ENCODE results near the gene HEXD.

GRCh38 chr17:82382933-82383255 lies 35.3 kb upstream of the HEXD start:
- TF ChIP-seq RBAK (tag by site-specific recombination; IDR thresholded peaks at IDR 0.05) (no peak), HOXA7 (CRISPR knock-in tag; IDR thresholded peaks at IDR 0.05; ENCODE audit: borderline replicate concordance) (no peak), CTCF (tag by site-specific recombination; IDR thresholded peaks at IDR 0.05) (no peak), ZNF2 (tag by site-specific recombination; IDR thresholded peaks at IDR 0.05) (no peak)
